SK-N-MC (cell line): ENCODE measurements around the gene DNAAF5.

ENCODE experiments used
- EZH2 ChIP-seq: fragments of 200-600 bp; sonication (generic); IDR thresholded peaks from one replicate; pipeline ENCODE4 v1.6.1; 2017; ENCODE audit warnings: antibody characterized with exemption
- FOXP2 ChIP-seq: optimal IDR thresholded peaks from 2 replicates; pipeline ENCODE3; 2011; ENCODE audit warnings: mild to moderate bottlenecking, moderate library complexity; ENCODE audit not compliant: insufficient read depth; ENCODE audit errors: extremely low read length, control extremely low read depth
- POLR2AphosphoS5 ChIP-seq: IDR thresholded peaks from 2 replicates; pipeline ENCODE4 v1.6.1; 2012; ENCODE audit warnings: mild to moderate bottlenecking, low read depth, low read length, borderline replicate concordance

GRCh38 chr7:690478-691360, 35.8 kb upstream of the DNAAF5 start:
- TF ChIP-seq EZH2 (no peak), POLR2AphosphoS5 (no peak), FOXP2 (no peak)
